NCI-H2107 treated with DMSO at 0.1 percent for 48 hours (cell line): ENCODE results near the gene MCF2L2.

Experiments used
- DNase-seq: peaks from one replicate; lab custom pipeline; 2025; ENCODE audit not compliant: unreplicated experiment; lab: John Stamatoyannopoulos, UW

The MCF2L2 gene

DNA sequence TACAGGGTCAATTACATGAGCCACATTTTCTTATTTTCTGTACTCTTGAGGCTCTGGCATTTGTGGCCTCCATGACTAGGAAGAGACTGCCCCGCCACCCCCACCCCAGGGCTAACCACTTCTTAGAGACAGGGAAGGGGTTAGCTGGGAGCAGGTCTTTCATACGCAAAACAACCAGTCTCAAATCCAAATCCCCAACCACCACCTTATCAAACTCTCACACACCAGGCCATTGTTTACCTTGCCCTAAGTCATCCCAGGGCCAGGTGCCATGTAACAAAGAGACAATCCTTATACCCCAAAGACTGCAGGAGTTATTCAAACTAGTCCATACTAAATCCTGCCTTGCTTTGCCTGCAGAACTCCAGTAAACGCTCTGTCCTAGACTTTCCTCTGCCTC lies 97.5 kb downstream of the MCF2L2 start:
- peak; percentile 81 for DNase-seq

DNA sequence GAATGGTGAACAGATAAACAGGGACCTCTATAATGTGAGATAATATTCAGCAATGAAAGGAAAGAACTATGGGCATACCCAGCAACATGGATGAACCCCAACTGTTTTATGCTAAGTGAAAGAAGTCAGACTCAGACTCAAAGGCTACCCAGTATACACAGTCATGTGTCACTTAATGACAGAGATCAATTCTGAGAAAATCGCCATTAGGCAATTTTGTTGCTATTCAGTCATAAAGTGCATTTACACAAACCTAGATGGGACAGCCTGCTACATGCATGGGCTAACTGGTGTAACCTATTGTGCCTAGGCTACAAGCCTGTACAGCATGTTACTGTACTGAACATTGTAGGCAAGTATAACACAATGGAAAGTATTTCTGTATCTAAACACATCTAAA lies 98.9 kb downstream of the MCF2L2 start:
- DNase-seq = no peak

GRCh38 chr3:183328823-183329222 lies 99.6 kb downstream of the MCF2L2 start:
- DNase-seq = no peak

DNA sequence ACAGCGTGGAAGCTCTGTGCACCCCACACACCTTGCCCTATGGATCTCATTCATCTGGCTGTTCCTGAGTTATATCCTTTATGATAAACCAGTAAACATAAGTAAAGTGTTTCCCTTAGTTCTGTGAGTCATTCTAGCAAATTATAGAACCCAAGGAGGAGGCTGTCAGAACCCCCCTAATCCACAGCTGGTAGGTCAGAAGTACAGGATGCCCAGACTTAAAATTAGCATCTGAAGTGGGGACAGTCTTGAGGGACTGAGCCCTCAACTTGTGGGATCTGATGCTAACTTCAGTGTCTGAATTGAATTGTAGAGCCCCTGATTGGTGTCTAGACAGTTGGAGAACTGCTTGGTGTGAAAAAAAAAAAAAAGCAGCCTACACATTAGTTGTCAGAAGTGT lies 100.3 kb downstream of the MCF2L2 start:
- DNase-seq = no peak

GRCh38 chr3:183327343-183327742 lies 101.1 kb downstream of the MCF2L2 start:
- peak; percentile 66 for DNase-seq

- DNase-seq = no peak
These were observed 104.3 kb downstream of the MCF2L2 start for GRCh38 chr3:183324083-183324482.

DNA sequence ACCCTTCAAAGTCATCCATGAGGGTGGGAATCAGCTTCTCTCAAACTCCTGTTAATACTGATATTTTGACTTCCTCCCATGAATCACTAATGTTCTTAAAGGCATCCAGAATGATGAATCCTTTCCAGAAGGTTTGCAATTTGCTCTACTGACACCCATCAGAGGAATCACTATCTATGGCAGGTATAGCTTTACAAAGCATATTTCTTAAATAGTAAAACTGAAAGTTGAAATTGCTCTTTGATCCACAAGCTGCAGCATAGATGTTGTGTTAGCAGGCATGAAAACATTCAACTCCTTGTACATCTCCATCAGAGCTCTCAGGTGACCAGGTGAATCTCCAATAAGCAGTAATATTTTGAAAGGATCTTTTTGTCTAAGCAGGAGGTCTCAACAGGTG lies 109.0 kb downstream of the MCF2L2 start:
- DNase-seq = no peak

DNA sequence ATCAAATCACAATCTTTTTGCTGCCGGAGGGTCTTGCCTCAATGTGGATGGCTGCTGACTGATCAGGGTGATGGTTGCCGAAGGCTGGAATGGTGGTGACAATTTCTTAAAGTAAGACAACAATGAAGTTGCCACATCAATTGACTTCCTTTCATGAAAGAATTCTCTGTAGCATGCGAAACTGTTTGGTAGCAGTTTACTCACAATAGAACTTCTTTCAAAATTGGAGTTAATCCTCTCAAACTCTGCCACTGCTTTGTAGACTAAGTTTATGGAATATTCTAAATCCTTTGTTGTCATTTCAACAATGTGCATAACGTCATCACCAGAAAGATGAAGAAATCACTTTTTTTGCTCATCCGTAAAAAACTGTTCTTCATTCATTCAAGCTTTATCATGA lies 109.5 kb downstream of the MCF2L2 start:
- DNase-seq = no peak

DNA sequence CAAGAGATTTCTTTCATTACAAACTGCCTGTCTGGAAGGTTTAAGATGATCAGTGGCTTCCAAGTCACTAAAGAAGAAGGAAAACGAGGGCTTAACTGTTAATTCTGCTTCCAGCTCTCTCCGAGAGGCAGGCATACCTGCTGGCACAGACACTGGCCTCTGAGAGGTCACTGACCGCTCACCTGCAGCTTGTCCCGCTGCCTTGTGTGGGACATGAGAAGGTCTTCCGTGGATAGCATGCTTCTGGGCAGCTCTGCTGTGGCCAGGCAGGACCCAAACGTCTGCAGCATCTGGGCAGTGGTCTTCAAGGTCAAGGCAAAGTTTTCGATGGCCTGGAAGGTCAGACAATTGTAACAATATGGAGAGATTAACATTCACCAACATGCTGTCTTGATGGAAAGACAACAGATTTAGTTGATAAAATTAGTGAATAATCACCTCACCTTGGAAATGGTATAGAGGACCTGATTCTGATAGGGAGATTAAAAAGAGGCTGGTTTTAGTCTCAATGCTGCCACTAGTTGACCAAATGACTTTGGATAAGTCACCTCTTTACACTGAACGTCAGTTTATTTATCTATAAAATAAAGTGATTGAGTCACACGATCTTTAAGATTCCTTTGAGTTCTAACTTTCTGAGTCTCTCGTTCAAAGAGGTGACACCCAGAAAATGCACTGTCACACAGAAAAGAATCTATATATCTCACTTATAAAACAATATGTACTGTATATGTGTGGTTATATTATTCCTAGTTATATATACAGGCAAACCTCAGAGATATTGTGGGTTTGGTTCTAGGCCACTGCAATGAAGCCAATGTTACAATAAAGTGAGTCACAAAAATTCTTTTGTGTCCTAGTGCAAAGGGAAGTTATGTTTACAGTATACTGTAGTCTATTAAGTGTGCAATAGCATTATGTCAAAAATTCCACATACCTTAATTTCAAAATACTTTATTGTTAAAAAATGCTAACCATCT lies 110.2 kb downstream of the MCF2L2 start:
- DNase-seq = no peak

- DNase-seq = no peak
These were observed 111.1 kb downstream of the MCF2L2 start for GRCh38 chr3:183317271-183317670.

GRCh38 chr3:183315739-183316138 lies 112.7 kb downstream of the MCF2L2 start:
- DNase-seq = no peak

DNA sequence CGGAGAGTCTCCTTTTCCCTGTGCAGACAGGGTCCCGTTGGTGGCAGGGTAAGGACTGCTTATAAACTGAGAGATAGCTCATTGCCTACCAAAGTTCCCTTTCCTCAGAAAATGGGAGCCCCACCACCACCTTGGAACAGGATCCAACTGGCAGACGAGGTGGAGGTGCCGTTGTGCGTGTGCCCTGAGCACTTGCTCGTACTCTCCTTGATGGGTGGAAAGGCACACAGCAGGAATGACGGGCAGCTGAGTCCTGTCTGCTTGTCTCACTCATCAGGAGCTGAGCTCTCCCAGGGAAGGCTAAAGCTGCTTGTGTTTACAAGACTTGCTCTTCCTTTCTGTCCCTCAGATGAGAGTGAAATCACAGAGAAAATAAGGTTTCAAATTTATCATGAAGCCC lies 114.7 kb downstream of the MCF2L2 start:
- DNase-seq = peak; percentile 56

DNA sequence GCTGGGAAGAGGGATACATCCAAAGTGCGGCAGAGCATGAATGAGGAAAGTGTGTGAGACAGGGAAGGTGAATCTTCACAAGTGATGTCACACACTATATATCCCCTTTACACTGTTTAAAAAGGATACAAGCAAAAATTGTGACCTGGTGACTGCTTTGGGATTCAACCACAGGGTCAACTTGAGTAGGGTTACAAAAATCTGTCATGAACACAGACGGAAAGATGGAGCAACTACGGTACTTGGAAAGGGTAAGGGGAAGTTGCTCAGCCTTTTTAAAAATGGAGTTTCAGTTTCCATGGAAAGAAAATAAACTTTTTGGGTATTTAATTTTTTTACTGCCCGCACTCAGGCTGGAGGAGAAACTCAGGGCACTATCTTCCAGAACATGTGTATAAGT lies 115.1 kb downstream of the MCF2L2 start:
- DNase-seq = no peak

- no peak for DNase-seq
These were observed 116.0 kb downstream of the MCF2L2 start for GRCh38 chr3:183312433-183312832.

GRCh38 chr3:183310936-183311335 lies 117.5 kb downstream of the MCF2L2 start:
- no peak for DNase-seq

DNA sequence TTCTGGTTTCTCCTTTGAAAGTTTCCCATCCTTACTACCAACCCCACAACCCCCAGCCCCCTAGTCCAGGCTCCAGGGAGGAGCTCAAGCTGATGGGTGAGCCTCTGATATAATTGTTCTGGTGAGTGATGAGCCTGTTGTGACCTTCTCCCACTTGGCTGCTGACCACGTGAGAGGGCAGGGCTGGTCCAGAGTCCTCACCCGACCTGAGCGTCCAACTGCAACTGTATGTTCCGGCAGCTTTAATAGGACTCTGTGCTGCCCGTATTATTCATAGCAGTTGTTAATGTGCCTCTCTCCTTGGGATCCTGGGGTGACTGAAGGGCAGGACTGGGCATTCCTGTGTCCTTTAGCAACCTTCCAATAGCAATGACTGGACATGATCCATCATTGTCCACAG lies 119.1 kb downstream of the MCF2L2 start:
- no peak for DNase-seq

DNA sequence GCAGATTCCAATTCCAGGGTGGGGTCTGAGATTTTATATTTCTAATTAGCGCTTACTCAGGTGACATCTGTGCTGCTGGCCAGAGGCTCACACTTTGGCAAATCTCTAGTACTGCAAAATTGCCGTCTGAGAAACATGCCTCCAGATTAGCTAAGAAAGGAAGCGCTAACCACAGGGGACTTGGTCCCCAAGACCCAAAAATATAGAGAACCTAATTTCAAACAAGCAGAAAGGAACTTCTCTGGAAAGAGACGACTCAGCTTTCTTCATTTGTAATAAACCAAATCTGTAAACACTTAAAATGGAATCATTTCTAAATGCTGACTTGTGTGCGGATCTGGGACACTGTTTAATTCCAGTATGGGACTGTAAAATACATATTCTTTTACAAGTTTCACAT lies 119.7 kb downstream of the MCF2L2 start:
- no peak for DNase-seq

GRCh38 chr3:183307749-183308148 lies 120.7 kb downstream of the MCF2L2 start:
- DNase-seq = no peak

DNA sequence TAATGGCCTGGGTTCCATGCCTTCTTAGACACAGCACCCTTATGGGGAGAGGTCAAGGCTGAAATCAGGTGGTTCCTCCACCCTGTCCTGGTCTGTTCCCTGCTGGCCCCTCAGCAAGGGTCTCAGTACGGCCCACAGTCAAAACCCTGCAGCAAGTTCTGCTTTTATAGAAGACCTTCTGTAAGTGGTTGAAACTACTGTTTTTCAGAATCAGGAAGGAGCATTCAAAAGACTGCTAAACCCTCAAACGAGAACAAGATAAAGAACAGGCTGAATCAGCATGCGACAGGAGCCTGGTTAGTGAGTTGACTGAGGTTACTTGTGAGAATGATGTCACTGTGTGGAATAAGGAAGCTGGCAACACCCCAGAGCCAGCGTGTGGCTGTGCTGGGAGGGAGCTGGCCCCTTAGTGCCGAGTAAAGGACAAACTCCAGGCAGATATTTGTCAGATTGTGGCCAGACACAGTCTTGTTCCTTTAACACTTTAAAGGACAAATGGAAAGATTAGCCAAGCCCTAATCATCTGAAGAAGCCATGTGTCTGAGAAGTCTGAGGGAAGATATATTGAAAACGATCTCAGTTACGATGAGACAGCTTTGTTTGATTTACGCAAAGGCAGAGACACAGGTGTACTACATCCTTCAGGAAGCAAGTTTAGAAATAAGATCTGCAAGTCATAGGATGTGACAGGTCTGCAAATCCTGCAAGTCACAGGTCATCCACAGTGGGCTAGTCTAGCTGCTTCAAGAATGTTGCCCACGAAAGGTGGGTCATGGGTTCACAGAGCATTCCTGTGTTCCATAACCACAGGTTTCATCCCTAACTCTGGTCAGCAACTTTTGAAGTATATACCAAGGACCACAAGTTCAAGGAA lies 121.4 kb downstream of the MCF2L2 start:
- DNase-seq = peak; percentile 93

- peak; percentile 99 for DNase-seq
These were observed 124.7 kb downstream of the MCF2L2 start for GRCh38 chr3:183303690-183304089.

- no peak for DNase-seq
These were observed 126.4 kb downstream of the MCF2L2 start for GRCh38 chr3:183301937-183302580.
